DOHH2 (cell line): ENCODE measurements around the gene LIG4.

ENCODE experiments used
- H3F3A ChIP-seq: fragments of 200-600 bp; sonication (generic), shearing (Covaris generic); 2 replicates; pipeline ENCODE4 v1.6.0; 2016; ENCODE audit warnings: antibody characterized with exemption, mild to moderate bottlenecking; ENCODE audit not compliant: control insufficient read depth, insufficient read depth
- H3K27ac ChIP-seq: fragments of 200-600 bp; sonication (generic); 2 replicates; pipeline ENCODE4 v1.5.1; 2014; ENCODE audit warnings: low read depth, mild to moderate bottlenecking, low read length, moderate library complexity
- H3K27me3 ChIP-seq: fragments of 200-600 bp; sonication (generic); 2 replicates; pipeline ENCODE4 v1.6.1; 2014; ENCODE audit warnings: mild to moderate bottlenecking, low read length, mixed read lengths; ENCODE audit not compliant: control insufficient read depth
- H3K36me3 ChIP-seq: fragments of 200-600 bp; sonication (generic); 2 replicates; pipeline ENCODE4 v1.6.1; 2014; ENCODE audit warnings: mild to moderate bottlenecking, low read length, moderate library complexity, mixed read lengths; ENCODE audit not compliant: control insufficient read depth
- H3K4me1 ChIP-seq: fragments of 200-600 bp; sonication (generic); 2 replicates; pipeline ENCODE4 v1.6.1; 2014; ENCODE audit warnings: mild to moderate bottlenecking, low read length, mixed read lengths; ENCODE audit not compliant: control insufficient read depth
- H3K4me2 ChIP-seq: fragments of 200-600 bp; sonication (generic); 2 replicates; pipeline ENCODE4 v1.6.0; 2014; ENCODE audit warnings: mild to moderate bottlenecking, low read length, moderate library complexity
- H3K4me3 ChIP-seq: fragments of 200-600 bp; sonication (generic); 2 replicates; pipeline ENCODE4 v1.5.1; 2014; ENCODE audit warnings: mild to moderate bottlenecking, low read length, mixed read lengths
- H3K79me2 ChIP-seq: fragments of 200-600 bp; sonication (generic); 2 replicates; pipeline ENCODE4 v1.6.1; 2014; ENCODE audit warnings: mild to moderate bottlenecking, low read length, mixed read lengths; ENCODE audit not compliant: control insufficient read depth
- H3K9me2 ChIP-seq: fragments of 200-600 bp; sonication (generic); replicated peaks from 2 replicates; pipeline ENCODE4 v1.6.1; 2014; ENCODE audit warnings: mild to moderate bottlenecking, low read length, mixed read lengths; ENCODE audit not compliant: control insufficient read depth
- H3K9me3 ChIP-seq: fragments of 200-600 bp; sonication (generic); 2 replicates; pipeline ENCODE4 v1.6.1; 2014; ENCODE audit warnings: antibody characterized with exemption, low read length, mixed read lengths; ENCODE audit not compliant: control insufficient read depth, insufficient read depth
- H4K20me1 ChIP-seq: fragments of 200-600 bp; sonication (generic); 2 replicates; pipeline ENCODE4 v1.6.0; 2014; ENCODE audit warnings: low read depth, mild to moderate bottlenecking, antibody characterized with exemption, low read length, moderate library complexity; ENCODE audit not compliant: control insufficient read depth, insufficient read depth
- CTCF ChIP-seq: fragments of 200-600 bp; sonication (generic); IDR thresholded peaks from one replicate; pipeline ENCODE4 v1.5.1; 2014; ENCODE audit warnings: antibody characterized with exemption, mild to moderate bottlenecking, low read depth, low read length; ENCODE audit not compliant: poor library complexity, severe bottlenecking
- EZH2phosphoT487 ChIP-seq: fragments of 200-600 bp; sonication (generic); IDR thresholded peaks from 2 replicates; pipeline ENCODE4 v1.6.1; 2017; ENCODE audit warnings: borderline replicate concordance, mild to moderate bottlenecking, antibody characterized with exemption, low read length, moderate library complexity, mixed read lengths

LIG4 gene

GRCh38 chr13:108214441-108215271, 680 bp downstream of the LIG4 start:
- Histone ChIP-seq H3K4me1 (peaks cover 69% of the 10 kb centered on the region), H3K4me2 (peak overlapping the region; percentile 83)

GRCh38 chr13:108213946-108214345, 1.4 kb downstream of the LIG4 start:
- peaks cover 27% of the 10 kb centered on the region for H3K36me3 ChIP-seq
- peaks cover 31% of the 10 kb centered on the region for H3F3A ChIP-seq
- no peak for TF ChIP-seq CTCF
- no peak for TF ChIP-seq EZH2phosphoT487
- H3K9me2 ChIP-seq: no peaks in the 10 kb centered on the region
- H3K27ac ChIP-seq: peak overlapping the region; percentile 84
- no peaks in the 10 kb centered on the region for H3K9me3 ChIP-seq
- peaks cover 62% of the 10 kb centered on the region for H3K4me1 ChIP-seq
- no peaks in the 10 kb centered on the region for H3K27me3 ChIP-seq
- H3K4me3 ChIP-seq: peak overlapping the region; percentile 79
- H3K4me2 ChIP-seq: peak overlapping the region; percentile 83
- peaks cover 48% of the 10 kb centered on the region for H3K79me2 ChIP-seq
- no peaks in the 10 kb centered on the region for H4K20me1 ChIP-seq

More at GRCh38 chr13:108214441-108215271, 680 bp downstream of the LIG4 start:
- Histone ChIP-seq H3F3A (peaks cover 31% of the 10 kb centered on the region), H4K20me1 (peaks cover 5% of the 10 kb centered on the region), H3K27me3 (no peaks in the 10 kb centered on the region), H3K9me2 (no peaks in the 10 kb centered on the region), H3K27ac (peak overlapping the region; percentile 84), H3K79me2 (peaks cover 55% of the 10 kb centered on the region), H3K9me3 (no peaks in the 10 kb centered on the region), H3K36me3 (peaks cover 21% of the 10 kb centered on the region), H3K4me3 (peak overlapping the region; percentile 79)
- no peak for TF ChIP-seq CTCF
- no peak for TF ChIP-seq EZH2phosphoT487

- H3K4me1 ChIP-seq: peaks cover 62% of the 10 kb centered on the region
- no peaks in the 10 kb centered on the region for H3K9me3 ChIP-seq
- no peaks in the 10 kb centered on the region for H3K9me2 ChIP-seq
- no peak for TF ChIP-seq EZH2phosphoT487
- no peak for TF ChIP-seq CTCF
- peaks cover 38% of the 10 kb centered on the region for H3K79me2 ChIP-seq
- H3K36me3 ChIP-seq: peaks cover 32% of the 10 kb centered on the region
- peak overlapping the region; percentile 83 for H3K4me2 ChIP-seq
- no peaks in the 10 kb centered on the region for H3K27me3 ChIP-seq
- H3K4me3 ChIP-seq: peak overlapping the region; percentile 79
- H4K20me1 ChIP-seq: no peaks in the 10 kb centered on the region
- H3K27ac ChIP-seq: peak overlapping the region; percentile 84
- peaks cover 31% of the 10 kb centered on the region for H3F3A ChIP-seq
Observed at GRCh38 chr13:108212886-108213285, 2.5 kb downstream of the LIG4 start.
